Measurements from ENCODE around the gene KLHL1.

Gene KLHL1

GRCh38 chr13:69737129-69737935 lies 370.9 kb downstream of the KLHL1 start:
- ChIA-PET CTCF (no interaction called here), POLR2A (interaction anchor here (0.7 kb wide), 1 partner anchor 129 kb away, joined by 3 read pairs; no protein-coding TSS in a partner anchor)
- TF ChIP-seq HIC1 (tag by site-specific recombination; IDR thresholded peaks at IDR 0.05) (no peak), ZNF639 (tag by site-specific recombination; IDR thresholded peaks at IDR 0.05) (no peak)
- no peaks in the 10 kb centered on the region for H3K4me1 ChIP-seq (ENCODE audit: control insufficient read depth, insufficient read depth, low read length)
- no peaks in the 10 kb centered on the region for H3K36me3 ChIP-seq (ENCODE audit: control insufficient read depth in 2 of 2, insufficient read depth in 1 of 2, low read length in 2 of 2)
- no peak overlapping the region for H3K27ac ChIP-seq (ENCODE audit: extremely low read depth, low read depth, low read length)
- H3K9me3 ChIP-seq (ENCODE audit: control insufficient read depth, insufficient read depth, low read depth, low read length): no peaks in the 10 kb centered on the region
- no peak overlapping the region for H3K4me3 ChIP-seq (ENCODE audit: low read depth, low read length)

- TF ChIP-seq ZSCAN23 (tag by site-specific recombination; IDR thresholded peaks at IDR 0.05): no peak
- TF ChIP-seq ZNF211 (tag by site-specific recombination; IDR thresholded peaks at IDR 0.05; ENCODE audit: low read depth): no peak
- TF ChIP-seq ZSCAN16 (tag by site-specific recombination; IDR thresholded peaks at IDR 0.05): no peak
- TF ChIP-seq MZF1 (tag by site-specific recombination; IDR thresholded peaks at IDR 0.05; ENCODE audit: borderline replicate concordance): no peak
- TF ChIP-seq ZFP3 (tag by site-specific recombination; IDR thresholded peaks at IDR 0.05; ENCODE audit: low read depth): no peak
- no peak for TF ChIP-seq ZBTB20 (tag by site-specific recombination; IDR thresholded peaks at IDR 0.05)
- no peak for TF ChIP-seq ZNF146 (tag by site-specific recombination; IDR thresholded peaks at IDR 0.05)
- POLR2A ChIA-PET: no interaction called here
- CTCF ChIA-PET: interaction anchor here (0.6 to 0.8 kb wide), 2 partner anchors 138 to 347 kb away, joined by 3 read pairs; no protein-coding TSS in a partner anchor
These were observed 386.6 kb downstream of the KLHL1 start for GRCh38 chr13:69721631-69722030.

GRCh38 chr13:69720278-69720983 lies 387.8 kb downstream of the KLHL1 start:
- no peak for TF ChIP-seq ZBTB17 (tag by site-specific recombination; IDR thresholded peaks at IDR 0.05)
- TF ChIP-seq ZNF521 (tag by site-specific recombination; IDR thresholded peaks at IDR 0.05): no peak
- no peak for TF ChIP-seq ZNF324 (tag by site-specific recombination; IDR thresholded peaks at IDR 0.05)
- no peak for TF ChIP-seq ZNF530 (tag by site-specific recombination; IDR thresholded peaks at IDR 0.05; ENCODE audit: low read depth)
- no peak for TF ChIP-seq ZNF830 (tag by site-specific recombination; IDR thresholded peaks at IDR 0.05; ENCODE audit: low read depth)
- TF ChIP-seq SETDB1 (IDR thresholded peaks at IDR 0.05; ENCODE audit: insufficient read length, low read length): no peak
- TF ChIP-seq GLIS2 (tag by site-specific recombination; IDR thresholded peaks at IDR 0.05): no peak
- TF ChIP-seq SP7 (tag by site-specific recombination; IDR thresholded peaks at IDR 0.05): no peak
- no peak for TF ChIP-seq ZNF184 (tag by site-specific recombination; IDR thresholded peaks at IDR 0.05)
- Histone ChIP-seq H3K36me3 (ENCODE audit: control insufficient read depth in 2 of 2, insufficient read depth in 1 of 2, low read length in 2 of 2) (no peaks in the 10 kb centered on the region), H3K4me1 (ENCODE audit: control insufficient read depth, insufficient read depth, low read length) (no peaks in the 10 kb centered on the region), H3K4me3 (ENCODE audit: low read depth, low read length) (no peak overlapping the region), H3K9me3 (ENCODE audit: control insufficient read depth, insufficient read depth, low read depth, low read length) (no peaks in the 10 kb centered on the region), H3K27ac (ENCODE audit: extremely low read depth, low read depth, low read length) (no peak overlapping the region)
- CTCF ChIA-PET: no interaction called here
- POLR2A ChIA-PET: no interaction called here

More at GRCh38 chr13:69721631-69722030, 386.6 kb downstream of the KLHL1 start:
- no peak overlapping the region for H3K27ac ChIP-seq (ENCODE audit: extremely low read depth, low read depth, low read length)
- H3K9me3 ChIP-seq (ENCODE audit: control insufficient read depth, insufficient read depth, low read depth, low read length): no peaks in the 10 kb centered on the region
- H3K4me3 ChIP-seq (ENCODE audit: low read depth, low read length): no peak overlapping the region
- no peaks in the 10 kb centered on the region for H3K4me1 ChIP-seq (ENCODE audit: control insufficient read depth, insufficient read depth, low read length)
- no peaks in the 10 kb centered on the region for H3K36me3 ChIP-seq (ENCODE audit: control insufficient read depth in 2 of 2, insufficient read depth in 1 of 2, low read length in 2 of 2)

All from HEK293 (cell line).